Vagina (tissue), 2 donors: Measurements from ENCODE around the gene SGK2.

Experiments used
- POLR2A ChIP-seq, 2 donors: fragments of 450-650 bp; IDR thresholded peaks; one replicate each; pipeline ENCODE4 v1.6.1; 2017; ENCODE audit warnings: antibody characterized with exemption in 2 of 2, mild to moderate bottlenecking in 2 of 2, moderate library complexity in 2 of 2
- POLR2AphosphoS5 ChIP-seq, 2 donors: sonication (generic); formaldehyde crosslinking; IDR thresholded peaks; one replicate each; pipeline ENCODE4 v1.9.0; 2017; ENCODE audit warnings: antibody characterized with exemption in 2 of 2, mild to moderate bottlenecking in 2 of 2, low read depth in 1 of 2; ENCODE audit not compliant: insufficient read depth in 1 of 2
- TF ChIP-seq, protein P1 (sequence below), 3 experiments: fragments of 450-650 bp in 2 of 3; fragments of 200-600 bp in 1 of 3; sonication (generic) in 1 of 3; IDR thresholded peaks; one replicate each; pipeline ENCODE4 v1.5.1; 2017 to 2019; ENCODE audit warnings: antibody characterized with exemption in 3 of 3, mild to moderate bottlenecking in 2 of 3, moderate library complexity in 2 of 3

DNA sequence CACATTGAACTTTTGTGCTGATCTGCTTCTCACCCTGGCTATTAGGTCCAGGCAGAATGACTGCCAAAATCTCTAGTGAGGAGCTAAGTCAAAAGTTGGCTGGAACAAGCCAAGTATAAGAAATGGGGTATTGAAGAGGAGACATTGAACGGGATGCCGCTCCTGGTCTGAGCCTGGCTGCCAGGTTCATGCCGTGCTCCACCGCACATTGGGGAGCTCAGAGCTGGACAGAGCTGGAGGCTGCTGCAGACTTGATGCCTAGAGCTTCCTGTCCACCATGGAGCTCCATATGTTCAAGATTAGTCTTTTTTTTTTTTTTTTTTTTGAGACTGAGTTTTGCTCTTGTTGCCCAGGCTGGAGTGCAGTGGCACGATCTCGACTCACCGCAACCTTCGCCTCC lies 27.8 kb downstream of the SGK2 start:
- TF ChIP-seq, protein P1, sequence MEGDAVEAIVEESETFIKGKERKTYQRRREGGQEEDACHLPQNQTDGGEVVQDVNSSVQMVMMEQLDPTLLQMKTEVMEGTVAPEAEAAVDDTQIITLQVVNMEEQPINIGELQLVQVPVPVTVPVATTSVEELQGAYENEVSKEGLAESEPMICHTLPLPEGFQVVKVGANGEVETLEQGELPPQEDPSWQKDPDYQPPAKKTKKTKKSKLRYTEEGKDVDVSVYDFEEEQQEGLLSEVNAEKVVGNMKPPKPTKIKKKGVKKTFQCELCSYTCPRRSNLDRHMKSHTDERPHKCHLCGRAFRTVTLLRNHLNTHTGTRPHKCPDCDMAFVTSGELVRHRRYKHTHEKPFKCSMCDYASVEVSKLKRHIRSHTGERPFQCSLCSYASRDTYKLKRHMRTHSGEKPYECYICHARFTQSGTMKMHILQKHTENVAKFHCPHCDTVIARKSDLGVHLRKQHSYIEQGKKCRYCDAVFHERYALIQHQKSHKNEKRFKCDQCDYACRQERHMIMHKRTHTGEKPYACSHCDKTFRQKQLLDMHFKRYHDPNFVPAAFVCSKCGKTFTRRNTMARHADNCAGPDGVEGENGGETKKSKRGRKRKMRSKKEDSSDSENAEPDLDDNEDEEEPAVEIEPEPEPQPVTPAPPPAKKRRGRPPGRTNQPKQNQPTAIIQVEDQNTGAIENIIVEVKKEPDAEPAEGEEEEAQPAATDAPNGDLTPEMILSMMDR (IDR thresholded peaks at IDR 0.05), result no peak
- TF ChIP-seq POLR2A (IDR thresholded peaks at IDR 0.05) (no peak), POLR2AphosphoS5 (IDR thresholded peaks at IDR 0.05; ENCODE audit: insufficient read depth in 1 of 2, low read depth in 1 of 2) (no peak)
